HG03135 (cell line): Measurements from ENCODE around the gene TLK1.

Source experiments
- ATAC-seq: cut with Tn5 transposase; IDR thresholded peaks from one replicate; pipeline ENCODE4 v1.9.1; 2021; ENCODE audit warnings: mild to moderate bottlenecking, moderate library complexity; ENCODE audit not compliant: unreplicated experiment

TLK1 gene

DNA sequence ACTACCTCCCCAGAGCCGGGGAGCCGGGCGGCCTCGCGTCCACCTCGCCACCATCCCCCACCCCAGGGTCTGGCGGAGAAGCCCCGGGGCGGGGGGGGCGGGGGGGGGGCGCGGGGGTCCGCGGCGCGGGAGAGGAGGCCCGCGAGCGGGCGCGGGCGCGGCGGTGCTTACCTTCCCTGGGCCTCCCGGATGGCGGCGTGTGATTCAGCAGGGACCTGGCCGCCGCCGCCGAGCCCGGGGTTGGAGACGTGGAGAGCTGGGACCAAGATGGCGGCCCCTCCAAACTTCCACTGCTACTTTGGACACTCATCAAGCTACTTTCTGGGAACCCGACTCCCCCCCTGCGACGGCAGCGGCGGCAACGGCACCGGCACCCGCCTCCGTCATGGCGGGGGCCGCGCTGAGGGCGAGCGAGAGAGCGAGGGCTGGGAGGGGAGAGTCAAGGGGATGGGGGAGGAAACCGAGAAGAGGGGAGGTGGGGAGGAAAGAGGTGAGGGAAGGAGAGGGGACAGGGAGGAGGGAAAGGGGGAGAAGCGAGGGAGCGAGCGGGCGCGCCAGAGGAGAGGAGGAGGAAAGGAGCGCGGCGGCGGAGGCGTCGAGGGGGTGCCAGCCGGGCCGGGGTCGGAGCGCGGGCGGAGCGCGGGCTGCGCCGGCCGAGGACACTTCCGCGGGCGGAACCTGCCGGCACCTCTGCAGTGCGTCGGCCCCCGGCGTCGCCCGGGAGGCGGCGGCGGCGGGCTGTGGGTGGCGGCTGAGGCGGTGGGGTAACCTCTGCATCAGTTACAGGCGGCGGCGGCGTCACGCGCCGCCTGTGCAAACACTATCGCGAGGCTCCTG lies at the start of gene TLK1:
Gene TLK1, minus strand, starts transcription at position 775 of the 837 bp plus-strand sequence. Its CDS starts 465 bp downstream, at position 310.
- ATAC-seq = peak; percentile 51

- no peak for ATAC-seq
Measured at GRCh38 chr2:171210216-171210863, 49.6 kb upstream of the TLK1 start.

DNA sequence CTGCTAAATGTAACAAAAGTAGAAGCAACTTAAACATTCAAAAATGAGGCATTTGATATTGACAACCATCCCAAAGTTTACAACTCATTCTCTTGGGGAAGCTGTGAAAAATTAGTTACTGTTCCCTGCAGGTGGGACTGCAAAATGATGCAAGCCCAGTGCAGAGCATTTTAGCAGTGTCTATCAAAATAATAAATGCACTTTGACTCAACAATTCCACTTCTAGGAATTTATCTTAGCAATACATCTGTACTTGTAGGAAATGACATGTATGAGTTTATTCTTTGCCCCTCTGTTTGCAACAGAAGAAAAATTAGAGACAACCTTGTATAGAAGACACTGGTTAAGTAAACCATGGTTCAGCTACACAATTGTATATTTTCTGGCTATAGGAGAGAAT lies 48.0 kb upstream of the TLK1 start:
- ATAC-seq = no peak

DNA sequence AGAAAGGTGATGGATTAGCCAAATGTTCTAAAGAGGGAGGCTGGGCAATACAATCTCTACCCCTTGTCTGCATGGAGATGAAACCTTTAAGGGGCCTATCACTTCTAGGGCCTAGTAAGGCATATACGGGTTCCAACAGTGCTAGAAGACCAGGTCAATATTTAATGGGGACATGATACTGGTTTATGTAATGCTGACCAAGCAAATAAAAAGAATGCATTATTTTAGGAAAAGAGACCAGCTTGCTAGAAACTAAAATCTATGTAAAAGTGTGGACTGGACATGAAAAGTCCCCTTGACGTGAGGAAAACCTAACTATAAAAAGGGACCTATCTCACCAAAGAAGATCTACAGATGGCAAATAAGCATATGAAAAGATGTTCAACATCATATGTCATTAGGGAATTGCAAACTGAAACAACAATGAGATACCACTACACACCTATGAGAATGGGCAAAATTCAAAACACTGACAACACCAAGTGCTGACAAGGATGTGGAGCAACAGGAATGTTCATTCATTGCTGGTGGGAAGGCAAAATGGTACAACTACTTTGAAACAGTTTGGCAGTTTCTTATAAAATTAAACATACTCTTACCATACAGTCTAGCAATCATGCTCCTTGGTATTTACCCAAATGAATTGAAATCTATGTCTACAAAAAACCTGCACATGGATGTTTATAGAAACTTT lies 45.9 kb upstream of the TLK1 start:
- no peak for ATAC-seq

GRCh38 chr2:171205551-171205950 lies 44.9 kb upstream of the TLK1 start:
- no peak for ATAC-seq

GRCh38 chr2:171201767-171202166 lies 41.1 kb upstream of the TLK1 start:
- no peak for ATAC-seq

DNA sequence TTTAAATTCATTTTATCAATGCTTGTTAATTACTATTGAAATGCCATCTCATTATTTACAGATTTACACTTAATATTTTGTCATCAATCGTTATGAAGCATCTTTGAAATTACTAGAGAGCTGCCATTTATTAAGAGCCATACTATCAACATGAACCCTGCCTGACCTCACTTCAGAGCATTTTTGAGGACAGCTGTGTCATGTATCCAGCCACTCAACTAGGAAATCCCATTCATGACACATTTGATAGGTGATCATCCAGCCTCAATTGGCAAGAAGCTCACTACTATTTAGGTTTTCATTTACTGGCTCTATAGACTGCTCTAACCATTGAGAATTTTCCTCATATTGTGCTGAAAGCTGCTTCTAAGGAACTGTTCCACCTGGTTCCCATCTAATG lies 40.6 kb upstream of the TLK1 start:
- no peak for ATAC-seq

- ATAC-seq = no peak
Measured at GRCh38 chr2:171200469-171200868, 39.8 kb upstream of the TLK1 start.

DNA sequence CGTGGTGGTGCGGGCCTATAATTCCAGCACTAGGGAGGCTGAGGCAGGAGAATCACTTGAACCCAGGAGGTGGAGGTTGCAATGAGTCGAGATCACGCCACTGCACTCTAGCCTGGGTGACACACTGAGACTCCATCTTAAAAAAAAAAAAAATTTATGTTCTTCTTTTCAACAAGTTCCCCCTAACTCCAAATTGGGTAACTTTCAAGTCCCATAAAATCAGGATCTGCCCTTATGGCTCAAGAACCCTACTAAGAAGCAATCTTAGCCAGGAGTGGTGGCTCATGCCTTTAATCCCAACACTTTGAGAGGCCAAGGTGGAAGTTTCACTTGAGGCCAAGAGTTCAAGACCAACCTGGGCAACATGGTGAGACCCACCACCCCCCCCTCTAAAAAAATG lies 30.3 kb upstream of the TLK1 start:
- ATAC-seq = no peak

DNA sequence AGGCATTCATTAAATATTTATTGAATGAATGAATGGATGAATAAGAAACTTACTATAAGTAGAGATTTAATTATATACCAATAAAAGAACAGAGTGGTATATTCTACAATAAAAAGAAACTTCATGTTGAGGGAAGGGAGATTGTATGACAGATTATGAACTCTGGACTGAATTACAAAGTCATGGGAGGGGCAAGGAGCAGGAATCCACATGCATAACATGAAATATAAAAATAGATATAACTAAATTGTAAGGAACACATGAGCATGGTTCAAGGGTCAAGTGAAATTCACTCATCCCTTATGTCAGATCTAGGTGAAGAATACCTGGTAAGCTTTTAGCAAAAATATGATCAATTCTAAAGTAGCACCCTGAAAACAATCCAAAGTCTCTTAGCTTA lies 27.1 kb upstream of the TLK1 start:
- no peak for ATAC-seq

DNA sequence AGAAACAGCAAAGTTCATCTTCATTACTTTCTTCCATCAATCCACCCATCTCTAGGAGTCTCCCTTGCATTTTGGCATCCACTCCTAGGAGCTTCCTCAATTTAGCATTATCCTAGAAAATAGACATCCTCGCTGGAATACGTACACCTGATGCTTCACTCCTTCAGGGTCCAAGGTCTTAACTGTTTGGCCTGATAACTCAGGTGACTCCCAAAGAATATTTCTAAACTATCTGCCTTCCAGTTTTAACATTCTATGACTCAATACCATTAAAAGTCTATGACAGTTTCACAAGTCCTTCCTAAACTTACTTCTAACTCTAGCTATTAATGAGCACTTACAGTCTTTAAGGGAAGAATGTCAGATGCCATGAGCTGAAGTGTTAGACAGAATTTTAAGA lies 26.5 kb upstream of the TLK1 start:
- no peak for ATAC-seq

GRCh38 chr2:171185941-171186340 lies 25.2 kb upstream of the TLK1 start:
- ATAC-seq = no peak

- ATAC-seq = no peak
Measured at GRCh38 chr2:171185165-171185818, 24.6 kb upstream of the TLK1 start.

DNA sequence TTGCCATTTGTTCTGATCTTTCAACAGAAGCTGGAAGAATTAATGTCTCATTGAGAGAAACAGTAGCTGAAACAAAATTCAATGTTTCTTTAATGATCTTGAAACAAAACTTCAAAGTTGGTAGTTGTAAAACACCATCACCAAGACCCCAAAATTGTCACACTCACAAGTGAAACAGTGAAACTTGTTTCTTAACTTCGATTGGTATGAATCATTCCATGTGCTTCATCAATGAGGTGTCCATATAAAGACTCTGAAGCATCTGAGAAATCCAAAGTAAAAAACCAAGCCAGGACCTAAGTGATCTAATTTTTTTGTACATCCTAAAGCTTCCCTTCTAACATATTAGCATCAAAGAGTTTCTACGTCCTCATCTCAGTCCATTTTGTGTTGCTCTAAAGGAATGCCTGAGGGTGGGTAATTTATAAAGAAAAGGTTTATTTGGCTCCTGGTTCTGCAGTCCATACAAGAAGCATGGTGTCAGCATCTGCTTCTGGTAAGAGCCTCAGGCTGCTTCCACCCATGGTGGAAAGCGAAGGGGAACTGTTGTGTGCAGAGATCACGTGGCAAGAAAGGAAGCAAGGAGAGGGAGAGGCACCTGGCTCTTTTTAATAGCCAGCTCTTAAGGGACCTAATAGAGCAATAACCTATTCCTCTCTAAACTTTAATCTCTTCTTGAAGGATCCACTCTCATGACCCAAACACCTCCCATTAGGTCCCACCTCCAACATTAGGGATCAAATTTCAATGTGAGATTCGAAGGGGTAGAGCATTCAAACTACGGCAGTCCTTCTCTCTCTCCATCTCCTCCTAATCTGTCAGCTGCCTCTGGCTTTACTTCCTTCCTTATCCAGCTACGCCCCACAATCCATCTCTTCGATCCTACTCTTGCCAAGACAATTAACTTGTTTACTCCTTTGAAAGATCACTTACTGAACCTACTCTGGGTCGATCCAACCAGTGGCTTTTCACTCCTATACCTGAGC lies 20.7 kb upstream of the TLK1 start:
- no peak for ATAC-seq

DNA sequence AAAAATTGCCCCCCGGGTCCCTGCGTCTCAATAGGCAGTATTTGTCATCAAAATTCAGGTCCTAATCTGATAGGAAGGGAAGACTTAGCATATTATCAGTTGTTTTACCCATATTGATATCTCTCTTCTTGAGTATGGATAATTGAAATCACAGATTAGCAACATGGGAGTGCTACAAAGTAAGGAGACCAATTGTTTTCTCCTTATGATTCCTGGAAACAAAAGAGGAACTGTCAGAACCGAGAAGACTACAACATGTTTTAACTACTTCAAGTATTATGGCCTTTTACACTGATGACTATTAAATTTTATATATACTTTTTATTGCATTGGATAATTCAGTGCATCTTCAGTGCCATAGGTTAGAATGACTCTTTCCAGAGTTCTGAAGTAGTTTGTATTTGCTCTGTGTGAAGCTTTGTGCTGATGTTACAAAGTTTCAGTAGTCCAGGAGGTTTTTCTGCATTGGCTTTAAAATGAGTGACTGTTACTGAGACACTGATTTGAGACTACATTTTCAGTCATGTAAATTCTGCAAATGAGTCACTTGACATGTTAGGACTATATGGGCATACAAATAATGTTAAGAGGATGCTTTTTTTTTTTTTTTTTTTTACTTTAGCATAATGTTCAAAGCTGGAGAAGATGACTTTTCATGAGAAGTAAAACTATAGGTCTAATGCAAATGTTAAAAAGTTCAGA lies 19.7 kb upstream of the TLK1 start:
- no peak for ATAC-seq

- ATAC-seq = no peak
Measured at GRCh38 chr2:171178993-171179392, 18.3 kb upstream of the TLK1 start.

GRCh38 chr2:171176516-171176915 lies 15.8 kb upstream of the TLK1 start:
- no peak for ATAC-seq

DNA sequence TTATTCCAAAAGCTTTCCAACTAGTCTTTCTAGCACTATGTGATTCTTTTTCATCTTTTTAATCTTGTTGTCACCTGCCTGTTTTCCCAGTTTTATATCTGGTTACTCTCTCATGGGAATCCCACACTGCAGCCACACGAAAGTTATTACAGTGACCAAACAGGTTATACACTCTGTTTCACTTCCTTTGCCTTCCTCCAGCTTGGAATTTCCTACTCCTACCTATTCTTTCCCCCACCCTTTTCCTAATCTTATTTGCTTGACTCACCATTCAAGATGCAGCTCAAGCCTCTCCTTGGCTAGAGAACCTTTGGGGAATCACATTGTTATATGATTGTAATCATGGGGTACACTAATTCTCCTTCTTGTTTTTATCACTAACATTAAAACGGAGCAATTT lies 13.4 kb upstream of the TLK1 start:
- ATAC-seq = no peak

GRCh38 chr2:171173087-171173486 lies 12.4 kb upstream of the TLK1 start:
- ATAC-seq = no peak

GRCh38 chr2:171171808-171172207 lies 11.1 kb upstream of the TLK1 start:
- no peak for ATAC-seq
